OCI-LY7 (cell line): ENCODE measurements around the gene TCERG1L. TPM values are rescaled to one million over a fixed set of nuclear protein-coding genes. Genes with fewer than 3 reads are reported as not detected.

ENCODE experiments used
- BruUV-seq: library from RNA; stranded (reverse); fragments of 400-500 nt; replicated peaks from 2 replicates; lab custom pipeline; 2021; lab: Mats Ljungman, UMichigan
- CTCF ChIA-PET: fragments of 300-600 bp; sonication (Branson Sonifier 250); formaldehyde crosslinking; loops from one replicate; lab custom pipeline; 2022; ENCODE audit warnings: antibody characterized with exemption; ENCODE audit not compliant: unreplicated experiment; lab: Charles Lee
- POLR2A ChIA-PET: fragments of 300-600 bp; sonication (Branson Sonifier 250); formaldehyde crosslinking; loops from one replicate; lab custom pipeline; 2022; ENCODE audit warnings: antibody characterized with exemption; lab: Charles Lee
- DNase-seq: peaks from one replicate; pipeline ENCODE4 v3.0.0-alpha.2; 2015; ENCODE audit warnings: low spot score
- H2AFZ ChIP-seq: fragments of 200-600 bp; sonication (generic), shearing (Covaris generic); 2 replicates; pipeline ENCODE4 v1.6.1; 2014; ENCODE audit warnings: mild to moderate bottlenecking, antibody characterized with exemption, low read length, moderate library complexity
- H3K27ac ChIP-seq: fragments of 200-600 bp; sonication (generic); 2 replicates; pipeline ENCODE4 v1.5.1; 2014; ENCODE audit warnings: mixed run types, low read depth, mild to moderate bottlenecking, moderate library complexity, low read length, inconsistent platforms; ENCODE audit not compliant: poor library complexity, severe bottlenecking
- H3K36me3 ChIP-seq: fragments of 200-600 bp; sonication (generic); 2 replicates; pipeline ENCODE4 v1.6.1; 2014; ENCODE audit warnings: mild to moderate bottlenecking, antibody characterized with exemption, low read length, moderate library complexity, mixed read lengths; ENCODE audit not compliant: insufficient read depth
- H3K4me1 ChIP-seq: fragments of 200-600 bp; sonication (generic); 2 replicates; pipeline ENCODE4 v1.5.1; 2014; ENCODE audit warnings: mild to moderate bottlenecking, low read length; ENCODE audit not compliant: insufficient read depth, poor library complexity, severe bottlenecking
- H3K4me2 ChIP-seq: fragments of 200-600 bp; sonication (generic); 2 replicates; pipeline ENCODE4 v1.6.1; 2014; ENCODE audit warnings: mild to moderate bottlenecking, low read length
- H3K4me3 ChIP-seq: fragments of 200-600 bp; sonication (generic); 2 replicates; pipeline ENCODE4 v1.5.1; 2014; ENCODE audit warnings: mild to moderate bottlenecking, low read depth, low read length; ENCODE audit not compliant: poor library complexity, severe bottlenecking
- H3K79me2 ChIP-seq: fragments of 200-600 bp; sonication (generic); 2 replicates; pipeline ENCODE4 v1.6.1; 2016; ENCODE audit warnings: low read depth, mild to moderate bottlenecking, low read length, moderate library complexity, mixed read lengths; ENCODE audit not compliant: insufficient read depth
- H3K9me2 ChIP-seq: fragments of 200-600 bp; sonication (generic); 2 replicates; pipeline ENCODE4 v1.6.1; 2016; ENCODE audit warnings: mild to moderate bottlenecking, low read length, mixed read lengths; ENCODE audit not compliant: insufficient read depth
- H3K9me3 ChIP-seq: fragments of 200-600 bp; sonication (generic); 2 replicates; pipeline ENCODE4 v1.6.1; 2014; ENCODE audit warnings: mild to moderate bottlenecking, mixed run types, low read length, mixed read lengths
- H4K20me1 ChIP-seq: fragments of 200-600 bp; sonication (generic); 2 replicates; pipeline ENCODE4 v1.6.1; 2014; ENCODE audit warnings: mild to moderate bottlenecking, antibody characterized with exemption, low read length, moderate library complexity, mixed read lengths; ENCODE audit not compliant: insufficient read depth
- EZH2phosphoT487 ChIP-seq: fragments of 200-600 bp; sonication (generic); IDR thresholded peaks from 2 replicates; pipeline ENCODE4 v1.6.1; 2018; ENCODE audit warnings: low read depth, borderline replicate concordance, mild to moderate bottlenecking, mixed run types, antibody characterized with exemption, low read length, moderate library complexity, mixed read lengths
- intact Hi-C: fragments of 100-400 bp; cut with micrococcal nuclease; formaldehyde crosslinking; loops from one replicate; pipeline ENCODE4 v1.10.0; 2022; ENCODE audit not compliant: unreplicated experiment
- total RNA-seq, 2 experiments: library from RNA; depleted of rRNA in 1 of 2; stranded (reverse); fragments of >200 nt in 1 of 2; shearing (Covaris generic) in 1 of 2; gene quantifications; 2 replicates each; pipeline ENCODE4 v1.2.3, GENCODE V29; 2014 to 2022
- TF ChIP-seq, protein P1 (sequence below): fragments of 200-600 bp; sonication (generic); conservative IDR thresholded peaks from 2 replicates; pipeline ENCODE4 v1.5.1; 2014; ENCODE audit warnings: mild to moderate bottlenecking, antibody characterized with exemption, low read length, moderate library complexity, mixed read lengths

The TCERG1L gene
- total RNA-seq, 2 experiments from 2014 or later = not detected

DNA sequence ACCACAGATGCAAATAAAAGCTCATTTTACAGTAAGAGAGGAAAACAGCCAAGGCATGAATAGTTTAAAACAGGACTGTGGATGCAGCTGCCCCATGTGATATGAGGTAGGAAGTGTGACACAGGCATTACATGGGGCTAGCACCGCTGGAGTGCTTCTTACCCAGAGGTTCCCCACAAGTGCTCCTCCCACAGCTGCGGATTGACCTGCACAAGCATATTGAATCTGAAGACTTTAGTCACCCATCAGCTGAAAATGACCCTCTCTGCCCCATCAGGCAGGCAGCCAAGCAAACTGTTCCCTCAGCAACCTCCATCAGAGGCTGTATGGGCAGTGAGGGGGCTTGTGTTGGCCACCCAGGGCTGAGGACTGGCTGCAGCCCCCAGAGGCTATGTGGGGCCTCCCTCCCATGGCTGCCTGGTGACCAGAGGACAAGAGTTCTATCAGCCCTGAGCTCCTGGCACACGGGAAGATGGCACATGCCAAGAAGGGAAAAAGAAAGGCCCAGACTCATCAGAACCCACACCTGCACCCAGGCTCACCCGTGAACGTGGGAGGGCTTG, 98.7 kb downstream of the TCERG1L start:
- TF ChIP-seq, protein P1, sequence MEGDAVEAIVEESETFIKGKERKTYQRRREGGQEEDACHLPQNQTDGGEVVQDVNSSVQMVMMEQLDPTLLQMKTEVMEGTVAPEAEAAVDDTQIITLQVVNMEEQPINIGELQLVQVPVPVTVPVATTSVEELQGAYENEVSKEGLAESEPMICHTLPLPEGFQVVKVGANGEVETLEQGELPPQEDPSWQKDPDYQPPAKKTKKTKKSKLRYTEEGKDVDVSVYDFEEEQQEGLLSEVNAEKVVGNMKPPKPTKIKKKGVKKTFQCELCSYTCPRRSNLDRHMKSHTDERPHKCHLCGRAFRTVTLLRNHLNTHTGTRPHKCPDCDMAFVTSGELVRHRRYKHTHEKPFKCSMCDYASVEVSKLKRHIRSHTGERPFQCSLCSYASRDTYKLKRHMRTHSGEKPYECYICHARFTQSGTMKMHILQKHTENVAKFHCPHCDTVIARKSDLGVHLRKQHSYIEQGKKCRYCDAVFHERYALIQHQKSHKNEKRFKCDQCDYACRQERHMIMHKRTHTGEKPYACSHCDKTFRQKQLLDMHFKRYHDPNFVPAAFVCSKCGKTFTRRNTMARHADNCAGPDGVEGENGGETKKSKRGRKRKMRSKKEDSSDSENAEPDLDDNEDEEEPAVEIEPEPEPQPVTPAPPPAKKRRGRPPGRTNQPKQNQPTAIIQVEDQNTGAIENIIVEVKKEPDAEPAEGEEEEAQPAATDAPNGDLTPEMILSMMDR = no peak
- TF ChIP-seq EZH2phosphoT487 = no peak
- H3K27ac ChIP-seq = no peak overlapping the region
- no peaks in the 10 kb centered on the region for H3K79me2 ChIP-seq
- intact Hi-C loops = no loop called here
- BruUV-seq = no TSS peak
- no peak for DNase-seq
- no peak overlapping the region for H3K4me3 ChIP-seq
- no peaks in the 10 kb centered on the region for H3K9me2 ChIP-seq
- H4K20me1 ChIP-seq = no peaks in the 10 kb centered on the region
- no peaks in the 10 kb centered on the region for H3K36me3 ChIP-seq
- no peaks in the 10 kb centered on the region for H3K9me3 ChIP-seq
- H2AFZ ChIP-seq = no peak overlapping the region
- no peak overlapping the region for H3K4me2 ChIP-seq
- no peaks in the 10 kb centered on the region for H3K4me1 ChIP-seq
- POLR2A ChIA-PET = no interaction called here
- CTCF ChIA-PET = interaction anchor here (0.6 kb wide), 1 partner anchor 175 kb away, joined by 3 read pairs; no protein-coding TSS in a partner anchor

DNA sequence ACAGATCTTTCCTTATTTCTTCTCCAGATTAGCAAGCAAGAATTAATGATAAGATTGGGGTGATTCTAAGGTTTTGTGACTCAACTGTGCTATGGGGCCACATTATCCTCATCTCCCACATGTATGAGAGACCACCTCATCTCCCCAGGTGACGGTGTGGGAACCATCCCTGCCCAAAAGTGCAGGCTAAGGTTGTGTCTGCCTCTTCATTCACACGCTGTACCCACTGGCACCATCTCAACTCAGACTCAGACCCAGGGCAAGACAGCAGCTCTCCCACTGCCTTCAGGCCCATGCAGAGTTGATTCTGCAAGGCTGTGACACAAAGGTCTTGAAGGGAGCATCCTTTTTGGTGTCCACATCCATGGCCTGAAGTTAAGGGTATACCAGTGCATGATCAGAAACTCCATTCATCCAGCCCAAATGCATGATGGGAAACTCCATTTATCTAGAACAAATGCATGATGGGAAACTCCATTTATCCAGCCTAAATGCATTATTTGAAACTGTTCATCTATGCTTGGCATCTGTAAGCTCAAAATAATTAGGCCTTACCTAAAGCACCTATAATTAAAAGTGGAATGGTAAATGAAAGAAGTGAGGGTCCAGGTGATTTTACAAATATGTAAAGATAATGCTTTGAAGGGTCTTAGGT, 99.4 kb downstream of the TCERG1L start:
- TF ChIP-seq, protein P1 = no peak
- no peak for TF ChIP-seq EZH2phosphoT487
- no peak for DNase-seq
- ChIA-PET POLR2A (no interaction called here), CTCF (interaction anchor here (0.6 kb wide), 1 partner anchor 176 kb away, joined by 3 read pairs; no protein-coding TSS in a partner anchor)
- Histone ChIP-seq H3K4me2 (no peak overlapping the region), H3K9me3 (no peaks in the 10 kb centered on the region), H3K79me2 (no peaks in the 10 kb centered on the region), H3K4me3 (no peak overlapping the region), H3K9me2 (no peaks in the 10 kb centered on the region), H3K36me3 (no peaks in the 10 kb centered on the region), H3K4me1 (no peaks in the 10 kb centered on the region), H4K20me1 (no peaks in the 10 kb centered on the region), H2AFZ (no peak overlapping the region), H3K27ac (no peak overlapping the region)
- intact Hi-C loops = no loop called here
- BruUV-seq = no TSS peak

DNA sequence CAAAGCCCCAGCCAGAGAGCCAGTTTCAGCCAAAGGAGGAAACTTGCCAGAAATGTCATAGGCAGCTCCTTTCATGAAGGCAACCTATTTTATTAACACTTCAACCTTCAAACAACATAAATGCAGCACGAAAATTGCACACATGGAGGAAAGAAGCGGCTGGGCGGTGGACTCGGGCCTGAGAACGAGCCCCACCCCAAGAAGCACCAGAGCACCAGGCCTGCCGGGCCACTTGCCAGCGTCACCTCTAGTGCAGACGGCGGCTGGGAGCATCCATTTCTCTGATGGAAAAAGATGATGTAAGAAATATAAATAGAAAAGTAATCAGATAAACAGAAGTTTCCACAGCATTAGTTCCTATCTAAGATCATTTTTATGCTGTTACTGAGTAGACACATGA, 100.0 kb downstream of the TCERG1L start:
- no peak overlapping the region for H3K27ac ChIP-seq
- H3K79me2 ChIP-seq = no peaks in the 10 kb centered on the region
- H2AFZ ChIP-seq = no peak overlapping the region
- no peaks in the 10 kb centered on the region for H4K20me1 ChIP-seq
- H3K9me3 ChIP-seq = no peaks in the 10 kb centered on the region
- H3K4me3 ChIP-seq = no peak overlapping the region
- BruUV-seq = no TSS peak
- DNase-seq = no peak
- intact Hi-C loops = no loop called here
- H3K36me3 ChIP-seq = no peaks in the 10 kb centered on the region
- no peak overlapping the region for H3K4me2 ChIP-seq
- ChIA-PET CTCF (no interaction called here), POLR2A (interaction anchor here (0.6 kb wide), 1 partner anchor 8 kb away, joined by 3 read pairs; no protein-coding TSS in a partner anchor)
- TF ChIP-seq, protein P1 = no peak
- TF ChIP-seq EZH2phosphoT487 = no peak
- H3K9me2 ChIP-seq = no peaks in the 10 kb centered on the region
- H3K4me1 ChIP-seq = no peaks in the 10 kb centered on the region
